K562 (cell line): ENCODE data around the gene GAA. TPM values are rescaled to one million over a fixed set of nuclear protein-coding genes. Genes with fewer than 3 reads are reported as not detected.

Experiments
- CHD4 ChIP-seq: fragments of 200-600 bp; sonication (generic); IDR thresholded peaks from 3 replicates; pipeline ENCODE4 v1.6.1; 2012; ENCODE audit warnings: low read depth, mild to moderate bottlenecking, mixed read lengths, low read length, inconsistent platforms; ENCODE audit not compliant: insufficient read depth, insufficient replicate concordance, poor library complexity, severe bottlenecking
- EHMT2 ChIP-seq: fragments of 450-650 bp; IDR thresholded peaks from 2 replicates; pipeline ENCODE4 v1.6.1; 2018; ENCODE audit warnings: antibody characterized with exemption
- HDAC1 ChIP-seq, 2 experiments: fragments of 450-650 bp; IDR thresholded peaks; 2 replicates each; pipeline ENCODE4 v1.6.1; 2016 to 2017; ENCODE audit warnings: inconsistent platforms in 1 of 2, mild to moderate bottlenecking in 1 of 2, moderate library complexity in 1 of 2
- IFI16 ChIP-seq: fragments of 250-450 bp; sonication (Bioruptor Pico); IDR thresholded peaks from 2 replicates; pipeline ENCODE4 v2.1.2; 2022; ENCODE audit warnings: mild to moderate bottlenecking, inconsistent platforms
- NFE2L1 ChIP-seq: fragments of 450-650 bp; IDR thresholded peaks from 2 replicates; pipeline ENCODE4 v1.6.1; 2016; ENCODE audit warnings: missing genetic modification characterization, low read depth, mild to moderate bottlenecking, missing compliant biosample characterization, moderate library complexity, borderline replicate concordance
- NRF1 ChIP-seq, 2 experiments: fragments of 450-650 bp; IDR thresholded peaks in 1 of 2; conservative IDR thresholded peaks in 1 of 2; 2 replicates each; pipeline ENCODE4 v1.6.1; 2014; ENCODE audit warnings: mild to moderate bottlenecking in 2 of 2
- PURB ChIP-seq: sonication (generic); formaldehyde crosslinking; IDR thresholded peaks from 2 replicates; pipeline ENCODE4 v1.9.0; 2021; ENCODE audit warnings: low read depth, mild to moderate bottlenecking, missing genetic modification reagents
- REST ChIP-seq, 2 experiments: fragments of 450-650 bp; formaldehyde crosslinking in 1 of 2; IDR thresholded peaks; 2 replicates each; pipeline versions ENCODE4 v1.4.0 to v1.6.1; 2014 to 2020; ENCODE audit warnings: mild to moderate bottlenecking in 2 of 2, borderline replicate concordance in 1 of 2, low read depth in 1 of 2
- SMAD2 ChIP-seq: fragments of 150-350 bp; IDR thresholded peaks from 2 replicates; pipeline ENCODE4 v1.6.1; 2014; ENCODE audit warnings: low read depth, mild to moderate bottlenecking, low read length
- ZNF589 ChIP-seq: fragments of 200-800 bp; sonication (Bioruptor generic); IDR thresholded peaks from 2 replicates; pipeline ENCODE4 v1.6.1; 2016; ENCODE audit warnings: low read depth, missing genetic modification characterization, missing compliant biosample characterization
- polyA plus RNA-seq, 8 experiments: library from polyadenylated mRNA; depleted of rRNA in 4 of 8; stranded (reverse) in 5 of 8; unstranded in 3 of 8; fragments of >200 nt; fragmentation: Nextera tagmentation in 2 of 8; fragmentation: Illumina TruSeq in 1 of 8; extraction: Ambion mirVana in 2 of 8; extraction: Trizol in 1 of 8; gene quantifications; 2 replicates each; pipeline versions ENCODE4 v1.2.1 to v1.2.3, GENCODE V29; 2011 to 2014; ENCODE audit warnings: inconsistent platforms in 1 of 8, missing spikeins in 1 of 8
- total RNA-seq, 7 experiments: library from RNA; depleted of rRNA in 6 of 7; stranded (reverse); fragments of >200 nt in 6 of 7; fragmentation: Illumina TruSeq in 2 of 7; extraction: Trizol in 2 of 7; gene quantifications; 2 replicates each; pipeline versions ENCODE4 v1.2.1 to v1.2.3, GENCODE V29; 2011 to 2021; ENCODE audit warnings: low replicate concordance in 1 of 7
- TF ChIP-seq, protein P1 (sequence below): fragments of 200-800 bp; sonication (Bioruptor generic); IDR thresholded peaks from 2 replicates; pipeline ENCODE4 v1.6.1; 2016; ENCODE audit warnings: missing genetic modification characterization, missing compliant biosample characterization
- TF ChIP-seq, protein P2 (sequence below): fragments of 250-450 bp; sonication (Bioruptor Pico); IDR thresholded peaks from 2 replicates; pipeline ENCODE4 v1.8.0; 2022; ENCODE audit warnings: moderate library complexity, mild to moderate bottlenecking, inconsistent platforms

The GAA gene
- total and polyA plus RNA-seq, 9 of the 15 experiments (the other 6 are each of a cell fraction or from before 2014, with no cell fraction given) = 0.15 to 6.4 (median 1.7) TPM

DNA sequence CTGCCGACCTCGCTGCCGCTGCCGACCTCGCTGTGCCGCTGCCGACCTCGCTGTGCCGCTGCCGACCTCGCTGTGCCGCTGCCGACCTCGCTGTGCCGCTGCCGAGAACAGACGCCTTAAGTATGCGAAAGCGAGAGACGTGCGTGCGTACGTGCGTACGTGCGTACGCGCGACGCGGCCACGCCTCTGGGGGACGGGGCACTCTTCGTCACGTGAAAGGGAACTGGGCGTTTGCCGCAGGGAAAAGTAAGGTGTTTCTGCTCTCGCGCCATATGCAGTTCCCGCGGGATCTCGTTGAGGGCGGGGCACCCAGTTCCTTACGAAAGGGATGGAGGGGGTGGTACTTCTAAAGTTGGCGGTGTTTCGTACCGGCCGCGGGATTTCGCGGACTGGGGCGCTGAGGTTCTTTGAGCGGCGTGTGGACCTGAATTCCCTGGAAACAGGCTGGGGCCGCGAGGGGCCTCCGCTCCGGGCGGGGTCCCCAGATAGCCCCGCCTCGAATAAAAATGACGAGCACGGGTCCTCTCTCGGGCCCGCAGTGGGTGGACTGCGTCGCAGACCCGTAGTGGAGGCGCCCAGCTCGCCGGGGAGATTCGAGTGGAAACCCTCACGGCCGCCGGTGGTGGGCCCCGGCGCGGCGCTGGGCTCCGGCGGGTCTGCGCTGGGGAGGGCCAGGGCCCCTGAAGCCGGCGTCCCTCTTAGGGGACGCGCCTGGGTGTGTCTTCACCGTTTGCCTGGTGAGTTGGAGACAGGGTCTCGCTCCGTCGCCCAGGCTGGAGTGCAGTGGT lies 45.8 kb downstream of the GAA start, which contains the start of gene EIF4A3 (continued):
- TF ChIP-seq, protein P1, sequence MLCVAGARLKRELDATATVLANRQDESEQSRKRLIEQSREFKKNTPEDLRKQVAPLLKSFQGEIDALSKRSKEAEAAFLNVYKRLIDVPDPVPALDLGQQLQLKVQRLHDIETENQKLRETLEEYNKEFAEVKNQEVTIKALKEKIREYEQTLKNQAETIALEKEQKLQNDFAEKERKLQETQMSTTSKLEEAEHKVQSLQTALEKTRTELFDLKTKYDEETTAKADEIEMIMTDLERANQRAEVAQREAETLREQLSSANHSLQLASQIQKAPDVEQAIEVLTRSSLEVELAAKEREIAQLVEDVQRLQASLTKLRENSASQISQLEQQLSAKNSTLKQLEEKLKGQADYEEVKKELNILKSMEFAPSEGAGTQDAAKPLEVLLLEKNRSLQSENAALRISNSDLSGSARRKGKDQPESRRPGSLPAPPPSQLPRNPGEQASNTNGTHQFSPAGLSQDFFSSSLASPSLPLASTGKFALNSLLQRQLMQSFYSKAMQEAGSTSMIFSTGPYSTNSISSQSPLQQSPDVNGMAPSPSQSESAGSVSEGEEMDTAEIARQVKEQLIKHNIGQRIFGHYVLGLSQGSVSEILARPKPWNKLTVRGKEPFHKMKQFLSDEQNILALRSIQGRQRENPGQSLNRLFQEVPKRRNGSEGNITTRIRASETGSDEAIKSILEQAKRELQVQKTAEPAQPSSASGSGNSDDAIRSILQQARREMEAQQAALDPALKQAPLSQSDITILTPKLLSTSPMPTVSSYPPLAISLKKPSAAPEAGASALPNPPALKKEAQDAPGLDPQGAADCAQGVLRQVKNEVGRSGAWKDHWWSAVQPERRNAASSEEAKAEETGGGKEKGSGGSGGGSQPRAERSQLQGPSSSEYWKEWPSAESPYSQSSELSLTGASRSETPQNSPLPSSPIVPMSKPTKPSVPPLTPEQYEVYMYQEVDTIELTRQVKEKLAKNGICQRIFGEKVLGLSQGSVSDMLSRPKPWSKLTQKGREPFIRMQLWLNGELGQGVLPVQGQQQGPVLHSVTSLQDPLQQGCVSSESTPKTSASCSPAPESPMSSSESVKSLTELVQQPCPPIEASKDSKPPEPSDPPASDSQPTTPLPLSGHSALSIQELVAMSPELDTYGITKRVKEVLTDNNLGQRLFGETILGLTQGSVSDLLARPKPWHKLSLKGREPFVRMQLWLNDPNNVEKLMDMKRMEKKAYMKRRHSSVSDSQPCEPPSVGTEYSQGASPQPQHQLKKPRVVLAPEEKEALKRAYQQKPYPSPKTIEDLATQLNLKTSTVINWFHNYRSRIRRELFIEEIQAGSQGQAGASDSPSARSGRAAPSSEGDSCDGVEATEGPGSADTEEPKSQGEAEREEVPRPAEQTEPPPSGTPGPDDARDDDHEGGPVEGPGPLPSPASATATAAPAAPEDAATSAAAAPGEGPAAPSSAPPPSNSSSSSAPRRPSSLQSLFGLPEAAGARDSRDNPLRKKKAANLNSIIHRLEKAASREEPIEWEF (CRISPR knock-in tag) = no peak
- TF ChIP-seq CHD4 (no peak), PURB (no peak), ZNF589 (CRISPR knock-in tag) (no peak), REST (IDR thresholded peaks at IDR 0.05; ENCODE audit: borderline replicate concordance) (peak; percentile 30; the same call in 1 of the 2 replicates), REST (CRISPR knock-in tag; IDR thresholded peaks at IDR 0.05; ENCODE audit: low read depth) (no peak), IFI16 (CRISPR knock-in tag) (no peak), HDAC1 (IDR thresholded peaks at IDR 0.05) (0 out of 4 replicates have a peak, but pooled peaks of 1 of the 2 experiments have one; percentile 12), SMAD2 (no peak), EHMT2 (no peak), NFE2L1 (tag) (no peak), NRF1 (conservative IDR thresholded peaks at IDR 0.05 in 1 of 2, IDR thresholded peaks at IDR 0.05 in 1 of 2) (peak; percentile 91 to 93)
- TF ChIP-seq, protein P2, sequence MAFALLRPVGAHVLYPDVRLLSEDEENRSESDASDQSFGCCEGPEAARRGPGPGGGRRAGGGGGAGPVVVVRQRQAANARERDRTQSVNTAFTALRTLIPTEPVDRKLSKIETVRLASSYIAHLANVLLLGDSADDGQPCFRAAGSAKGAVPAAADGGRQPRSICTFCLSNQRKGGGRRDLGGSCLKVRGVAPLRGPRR = no peak
